Stimulated activated CD8-positive, alpha-beta memory T cell treated with anti-CD3 and anti-CD28 coated beads, Interleukin-2, amount 100 ng/mL, for 1 hour (primary cell): Measurements from ENCODE around the gene RELB.

Experiments used
- DNase-seq, 2 donors: peaks; one replicate each; pipeline ENCODE4 v3.0.0-alpha.2; 2020; ENCODE audit warnings: low read depth in 2 of 2

The RELB gene

GRCh38 chr19:45023048-45023447 lies 21.8 kb downstream of the RELB start:
- DNase-seq: no peak

GRCh38 chr19:45025264-45025663 lies 24.0 kb downstream of the RELB start:
- DNase-seq: no peak

GRCh38 chr19:45027371-45027770 lies 26.1 kb downstream of the RELB start:
- no peak for DNase-seq

GRCh38 chr19:45030825-45031224 lies 29.6 kb downstream of the RELB start:
- DNase-seq: no peak

- no peak for DNase-seq
Measured at GRCh38 chr19:45032421-45032820, 31.2 kb downstream of the RELB start.

GRCh38 chr19:45035755-45036154 lies 34.5 kb downstream of the RELB start:
- DNase-seq: no peak

GRCh38 chr19:45037393-45038169 lies 36.3 kb downstream of the RELB start:
- DNase-seq: no peak

GRCh38 chr19:45038931-45039893 lies 37.9 kb downstream of the RELB start, which contains the start of gene CLASRP:
CLASRP (plus strand) TSS chr19:45039045; CDS start chr19:45040213, 1,168 bp downstream.
- peak; percentile 74 to 82 for DNase-seq

GRCh38 chr19:45040059-45040771 lies 39.0 kb downstream of the RELB start:
- DNase-seq: no peak

GRCh38 chr19:45041125-45041524 lies 39.9 kb downstream of the RELB start:
- DNase-seq: no peak

GRCh38 chr19:45045671-45046353 lies 44.5 kb downstream of the RELB start:
- no peak for DNase-seq

GRCh38 chr19:45046355-45046754 lies 45.1 kb downstream of the RELB start:
- no peak for DNase-seq

- no peak for DNase-seq
Measured at GRCh38 chr19:45047188-45047797, 46.0 kb downstream of the RELB start.

- no peak for DNase-seq
Measured at GRCh38 chr19:45049073-45049736, 47.9 kb downstream of the RELB start.

GRCh38 chr19:45050036-45050435 lies 48.8 kb downstream of the RELB start:
- DNase-seq: no peak

GRCh38 chr19:45051929-45052579 lies 50.8 kb downstream of the RELB start:
- no peak for DNase-seq

GRCh38 chr19:45056831-45057230 lies 55.6 kb downstream of the RELB start:
- DNase-seq: no peak

- no peak for DNase-seq
Measured at GRCh38 chr19:45057444-45057843, 56.2 kb downstream of the RELB start.

GRCh38 chr19:45058622-45059159 lies 57.4 kb downstream of the RELB start:
- no peak for DNase-seq
